Neural cell (in vitro differentiated cells): ENCODE measurements around the gene MAPK8IP2. TPM values are rescaled to one million over a fixed set of nuclear protein-coding genes. Genes with fewer than 3 reads are reported as not detected.

ENCODE experiments used
- H2AFZ ChIP-seq: fragments of 200-600, 300-800 bp; sonication (generic), shearing (Covaris generic); 2 replicates; pipeline ENCODE4 v1.6.0; 2014; ENCODE audit warnings: low read depth, mild to moderate bottlenecking, antibody characterized with exemption, low read length, moderate library complexity
- H3F3A ChIP-seq: fragments of 200-600 bp; shearing (Covaris generic); 2 replicates; pipeline ENCODE4 v1.6.1; 2016; ENCODE audit warnings: mild to moderate bottlenecking, moderate library complexity, mixed read lengths, antibody characterized with exemption, low read length; ENCODE audit not compliant: insufficient read depth, poor library complexity, severe bottlenecking
- H3K27ac ChIP-seq: fragments of 200-600, 300-800 bp; sonication (generic), shearing (Covaris generic); 2 replicates; pipeline ENCODE4 v1.5.1; 2014; ENCODE audit warnings: mild to moderate bottlenecking, low read length, moderate library complexity
- H3K27me3 ChIP-seq: fragments of 300-800, 200-600 bp; sonication (generic), shearing (Covaris generic); 2 replicates; pipeline ENCODE4 v1.6.0; 2014; ENCODE audit warnings: mild to moderate bottlenecking, low read depth, low read length, moderate library complexity; ENCODE audit not compliant: insufficient read depth
- H3K36me3 ChIP-seq: fragments of 300-800, 200-600 bp; sonication (generic), shearing (Covaris generic); 2 replicates; pipeline ENCODE4 v1.5.1; 2014; ENCODE audit warnings: mild to moderate bottlenecking, antibody characterized with exemption, low read length, moderate library complexity; ENCODE audit not compliant: insufficient read depth
- H3K4me2 ChIP-seq: fragments of 300-800, 200-600 bp; sonication (generic), shearing (Covaris generic); 2 replicates; pipeline ENCODE4 v1.6.0; 2014; ENCODE audit warnings: mild to moderate bottlenecking, low read length
- H3K4me3 ChIP-seq: fragments of 300-800, 200-600 bp; sonication (generic), shearing (Covaris generic); 2 replicates; pipeline ENCODE4 v1.5.1; 2014; ENCODE audit warnings: mild to moderate bottlenecking, low read length, moderate library complexity
- H3K79me2 ChIP-seq: fragments of 200-600 bp; shearing (Covaris generic); replicated peaks from 2 replicates; pipeline ENCODE4 v1.6.0; 2014; ENCODE audit warnings: mild to moderate bottlenecking, low read length, moderate library complexity; ENCODE audit not compliant: insufficient read depth
- H3K9ac ChIP-seq: fragments of 300-800, 200-600 bp; sonication (generic), shearing (Covaris generic); 2 replicates; pipeline ENCODE4 v1.6.1; 2016; ENCODE audit warnings: mild to moderate bottlenecking, low read length, mixed read lengths
- H3K9me2 ChIP-seq: fragments of 200-600 bp; shearing (Covaris generic); 2 replicates; pipeline ENCODE4 v1.6.1; 2016; ENCODE audit warnings: mild to moderate bottlenecking, low read length, mixed read lengths; ENCODE audit not compliant: insufficient read depth
- H3K9me3 ChIP-seq: fragments of 200-600, 300-800 bp; sonication (generic), shearing (Covaris generic); 2 replicates; pipeline ENCODE4 v1.6.1; 2016; ENCODE audit warnings: mild to moderate bottlenecking, mixed run types, low read length, moderate library complexity, mixed read lengths
- H4K20me1 ChIP-seq: fragments of 200-600 bp; shearing (Covaris generic); 2 replicates; pipeline ENCODE4 v1.6.1; 2016; ENCODE audit warnings: mild to moderate bottlenecking, mixed run types; ENCODE audit not compliant: insufficient read depth
- CTCF ChIP-seq: fragments of 450-650 bp; IDR thresholded peaks from 2 replicates; pipeline ENCODE4 v1.5.1; 2014; ENCODE audit warnings: antibody characterized with exemption, mild to moderate bottlenecking, moderate library complexity; ENCODE audit not compliant: poor library complexity, severe bottlenecking
- EP300 ChIP-seq: fragments of 450-650 bp; conservative IDR thresholded peaks from 2 replicates; pipeline ENCODE4 v1.6.1; 2014; ENCODE audit warnings: antibody characterized with exemption, mild to moderate bottlenecking, moderate library complexity; ENCODE audit not compliant: poor library complexity, severe bottlenecking
- EZH2 ChIP-seq: fragments of 200-600, 300-800 bp; shearing (Covaris generic), sonication (generic); IDR thresholded peaks from 2 replicates; pipeline ENCODE4 v1.6.1; 2014; ENCODE audit warnings: antibody characterized with exemption, low read length, borderline replicate concordance, mild to moderate bottlenecking; ENCODE audit not compliant: insufficient read depth, poor library complexity, severe bottlenecking
- MXI1 ChIP-seq: fragments of 450-650 bp; conservative IDR thresholded peaks from 2 replicates; pipeline ENCODE4 v1.6.1; 2014; ENCODE audit warnings: antibody characterized with exemption, mild to moderate bottlenecking; ENCODE audit not compliant: poor library complexity, severe bottlenecking
- POLR2AphosphoS5 ChIP-seq: IDR thresholded peaks from 2 replicates; pipeline ENCODE4 v1.6.1; 2012
- RAD21 ChIP-seq: fragments of 450-650 bp; conservative IDR thresholded peaks from 2 replicates; pipeline ENCODE4 v1.6.1; 2014; ENCODE audit warnings: antibody characterized with exemption, mild to moderate bottlenecking, moderate library complexity
- REST ChIP-seq: IDR thresholded peaks from 2 replicates; pipeline ENCODE4 v1.6.1; 2012; ENCODE audit warnings: borderline replicate concordance
- SMC3 ChIP-seq: fragments of 450-650 bp; conservative IDR thresholded peaks from 2 replicates; pipeline ENCODE4 v1.6.1; 2014; ENCODE audit warnings: antibody characterized with exemption, mild to moderate bottlenecking, moderate library complexity; ENCODE audit not compliant: poor library complexity
- TAF1 ChIP-seq: IDR thresholded peaks from 2 replicates; pipeline ENCODE4 v1.6.1; 2012; ENCODE audit warnings: low read depth
- polyA plus RNA-seq: library from polyadenylated mRNA; depleted of rRNA; stranded (reverse); fragments of >200 nt; gene quantifications from 2 replicates; pipeline ENCODE4 v1.2.3, GENCODE V29; 2014

The MAPK8IP2 gene
- polyA plus RNA-seq, 1 donor from 2014 or later = 48.0 TPM

GRCh38 chr22:50605002-50605612 is 4.5 kb downstream of the MAPK8IP2 start:
- Histone ChIP-seq H4K20me1 (no peaks in the 10 kb centered on the region), H2AFZ (no peak overlapping the region), H3K27me3 (no peaks in the 10 kb centered on the region), H3K4me2 (no peak overlapping the region), H3K79me2 (no peaks in the 10 kb centered on the region), H3K9me2 (no peaks in the 10 kb centered on the region), H3K9me3 (no peaks in the 10 kb centered on the region), H3K9ac (no peak overlapping the region), H3K4me3 (no peak overlapping the region), H3K36me3 (peaks cover 5% of the 10 kb centered on the region), H3K27ac (no peak overlapping the region), H3F3A (no peaks in the 10 kb centered on the region)
- no peak for TF ChIP-seq TAF1
- no peak for TF ChIP-seq POLR2AphosphoS5
- TF ChIP-seq EZH2 = no peak
- TF ChIP-seq RAD21 = no peak
- no peak for TF ChIP-seq MXI1
- no peak for TF ChIP-seq REST
- TF ChIP-seq CTCF = no peak
- TF ChIP-seq EP300 = no peak

GRCh38 chr22:50605613-50606074 is 5.1 kb downstream of the MAPK8IP2 start:
- H3K27ac ChIP-seq = no peak overlapping the region
- H3K9ac ChIP-seq = no peak overlapping the region

More at GRCh38 chr22:50605613-50606074, 5.1 kb downstream of the MAPK8IP2 start:
- H3K27me3 ChIP-seq = no peaks in the 10 kb centered on the region
- no peaks in the 10 kb centered on the region for H4K20me1 ChIP-seq
- no peak overlapping the region for H2AFZ ChIP-seq
- H3F3A ChIP-seq = no peaks in the 10 kb centered on the region
- TF ChIP-seq EP300 (no peak), RAD21 (no peak), CTCF (no peak), POLR2AphosphoS5 (no peak), MXI1 (no peak), TAF1 (no peak), EZH2 (no peak), SMC3 (no peak), REST (no peak)
- no peaks in the 10 kb centered on the region for H3K9me3 ChIP-seq
- H3K4me3 ChIP-seq = no peak overlapping the region
- H3K79me2 ChIP-seq = no peaks in the 10 kb centered on the region
- peaks cover 5% of the 10 kb centered on the region for H3K36me3 ChIP-seq
- H3K9me2 ChIP-seq = no peaks in the 10 kb centered on the region
- H3K4me2 ChIP-seq = no peak overlapping the region
